HG02981 (cell line): ENCODE data around the gene BICC1.

Experiments used
- ATAC-seq: cut with Tn5 transposase; IDR thresholded peaks from one replicate; pipeline ENCODE4 v1.9.1; 2021; ENCODE audit warnings: mild to moderate bottlenecking, moderate library complexity; ENCODE audit not compliant: unreplicated experiment

Gene BICC1

DNA sequence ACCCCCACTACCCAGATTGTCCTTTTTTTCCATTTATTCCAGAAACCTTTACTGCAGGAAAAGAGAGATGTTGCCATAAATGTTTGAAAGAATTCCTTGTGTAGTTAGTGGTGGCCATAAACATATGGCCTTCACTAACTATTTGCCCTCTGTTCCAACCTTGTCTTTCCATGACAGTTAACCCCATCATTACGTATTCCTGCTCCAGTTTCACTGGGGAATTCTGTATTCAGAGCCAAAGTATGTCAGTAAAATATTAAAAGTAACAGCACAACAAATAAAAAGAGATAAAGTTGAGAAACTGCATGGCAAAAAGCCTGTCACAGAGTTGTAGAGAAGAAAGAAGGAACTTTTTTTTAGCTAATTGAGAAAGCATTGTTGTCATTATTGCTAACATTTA lies 261.3 kb downstream of the BICC1 start:
- no peak for ATAC-seq

DNA sequence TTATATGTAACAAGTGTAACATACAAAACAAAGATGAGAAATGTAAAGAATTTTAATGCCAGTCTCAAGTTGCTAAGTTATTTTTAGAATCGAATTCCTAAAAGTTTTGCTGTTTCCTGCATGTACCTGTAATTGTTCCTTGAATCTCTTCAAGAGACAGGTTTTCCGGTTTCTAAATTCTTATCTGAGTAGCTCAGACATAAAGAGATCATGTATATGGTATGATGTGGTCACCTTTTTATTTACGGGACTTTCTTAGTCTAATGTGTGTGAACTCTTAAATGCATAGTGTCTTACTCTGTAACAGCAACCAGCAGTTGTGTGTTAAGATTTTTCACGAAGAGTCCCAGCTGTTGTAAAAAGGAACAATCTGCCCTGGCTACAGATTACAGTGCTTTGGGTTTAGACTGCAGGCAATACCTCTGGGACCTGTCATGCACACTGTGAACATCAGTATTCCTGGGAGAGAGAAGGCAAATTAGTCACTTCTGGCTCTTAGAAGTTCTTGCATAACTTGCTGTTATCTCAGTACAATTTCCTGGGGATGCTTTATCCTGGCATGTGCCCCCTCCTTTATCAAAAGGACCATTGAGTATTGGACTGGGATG lies 263.4 kb downstream of the BICC1 start:
- no peak for ATAC-seq

DNA sequence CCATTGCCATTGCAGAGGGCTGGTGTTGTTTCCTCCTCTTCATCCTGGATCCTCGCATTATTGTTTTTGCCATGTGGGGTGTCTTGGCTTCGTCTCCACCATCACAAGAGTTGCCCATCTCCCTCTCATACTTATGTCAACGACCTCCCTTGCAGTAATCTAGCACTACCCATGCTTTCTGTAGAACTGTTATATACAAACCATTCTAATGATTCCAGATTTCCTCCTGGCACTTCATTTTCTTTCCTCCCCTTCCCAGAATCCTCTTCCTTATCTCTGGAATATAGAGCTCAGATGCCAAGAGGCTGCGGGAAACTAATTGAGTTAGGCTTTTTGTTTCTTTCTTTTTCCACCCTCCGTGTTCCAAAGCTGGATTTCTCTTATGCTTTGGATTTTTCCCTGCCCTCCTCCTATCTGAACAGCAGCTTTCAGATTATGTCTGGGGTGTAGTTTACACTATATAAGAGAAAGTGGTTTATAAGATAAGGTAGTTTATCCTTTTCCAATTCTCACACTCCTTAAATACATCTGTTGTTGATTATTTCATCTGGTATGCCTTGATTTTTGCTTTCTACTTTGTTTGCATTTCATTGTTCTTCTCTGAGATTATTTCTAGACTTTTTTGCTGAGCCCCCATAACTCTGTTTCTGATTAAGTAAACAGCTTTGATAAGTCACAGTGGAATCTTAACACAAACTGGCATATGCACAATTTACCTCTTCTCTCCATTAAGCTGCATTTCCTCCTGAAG lies 264.1 kb downstream of the BICC1 start:
- ATAC-seq: no peak

- no peak for ATAC-seq
Observed at GRCh38 chr10:58778966-58779365, 266.3 kb downstream of the BICC1 start.

DNA sequence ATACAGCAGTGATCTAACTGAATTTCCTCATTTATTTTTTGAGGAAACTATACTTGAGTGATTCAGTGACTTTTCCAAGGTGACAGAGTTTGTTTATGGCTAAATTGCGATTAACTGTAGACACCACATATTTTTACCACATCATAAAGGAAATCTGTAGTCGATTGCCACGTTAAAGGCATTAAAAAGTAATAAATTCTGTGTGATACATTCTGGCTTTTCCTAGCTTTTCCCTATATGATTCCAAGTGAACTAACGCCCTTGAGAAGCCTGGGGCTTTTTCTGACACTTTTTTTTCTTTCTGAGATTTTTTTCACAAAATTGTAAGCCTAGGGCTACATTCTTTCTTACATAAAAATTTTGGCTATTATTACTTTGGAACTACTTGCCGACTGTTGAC lies 266.9 kb downstream of the BICC1 start:
- no peak for ATAC-seq

DNA sequence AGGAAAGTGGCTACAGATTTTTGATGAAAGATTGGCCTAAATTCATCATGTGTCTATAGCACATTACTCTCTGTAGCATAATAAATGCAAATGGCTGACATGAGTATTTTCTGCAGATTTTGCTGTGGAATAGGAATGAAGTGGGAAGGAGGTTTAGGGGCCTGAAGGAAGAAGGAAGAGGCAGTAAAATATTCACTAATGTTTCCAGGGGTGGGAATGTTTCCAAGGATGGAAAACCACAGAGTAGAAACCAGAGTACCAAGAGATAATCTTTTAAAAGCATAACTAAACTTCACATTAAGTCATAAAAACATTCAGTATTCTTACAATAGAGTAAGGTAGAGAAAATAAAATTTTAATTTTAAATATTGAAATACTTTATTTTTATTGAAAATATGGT lies 267.8 kb downstream of the BICC1 start:
- no peak for ATAC-seq

GRCh38 chr10:58781873-58782488 lies 269.3 kb downstream of the BICC1 start:
- ATAC-seq: no peak

GRCh38 chr10:58782876-58783851 lies 270.5 kb downstream of the BICC1 start:
- no peak for ATAC-seq

- ATAC-seq: no peak
Observed at GRCh38 chr10:58784361-58784760, 271.7 kb downstream of the BICC1 start.

GRCh38 chr10:58785354-58785753 lies 272.7 kb downstream of the BICC1 start:
- no peak for ATAC-seq

DNA sequence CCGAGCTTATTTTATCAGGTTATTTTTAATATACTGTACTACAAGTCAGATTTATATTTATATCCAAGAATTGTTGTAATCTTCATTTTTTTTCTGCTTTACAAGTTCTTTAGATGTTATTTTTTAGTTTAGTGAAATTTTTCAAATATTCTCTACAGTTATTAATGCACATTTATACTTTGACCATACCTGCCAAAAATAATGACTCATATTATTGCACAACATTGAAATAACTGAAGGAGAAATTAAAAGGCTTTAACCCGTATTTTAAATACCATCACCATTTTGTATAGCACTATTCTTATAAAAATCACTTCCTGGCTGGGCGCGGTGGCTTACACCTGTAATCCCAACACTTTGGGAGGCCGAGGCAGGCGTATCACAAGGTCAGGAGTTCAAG lies 278.5 kb downstream of the BICC1 start:
- ATAC-seq: no peak

- ATAC-seq: no peak
Observed at GRCh38 chr10:58795560-58795959, 282.9 kb downstream of the BICC1 start.

DNA sequence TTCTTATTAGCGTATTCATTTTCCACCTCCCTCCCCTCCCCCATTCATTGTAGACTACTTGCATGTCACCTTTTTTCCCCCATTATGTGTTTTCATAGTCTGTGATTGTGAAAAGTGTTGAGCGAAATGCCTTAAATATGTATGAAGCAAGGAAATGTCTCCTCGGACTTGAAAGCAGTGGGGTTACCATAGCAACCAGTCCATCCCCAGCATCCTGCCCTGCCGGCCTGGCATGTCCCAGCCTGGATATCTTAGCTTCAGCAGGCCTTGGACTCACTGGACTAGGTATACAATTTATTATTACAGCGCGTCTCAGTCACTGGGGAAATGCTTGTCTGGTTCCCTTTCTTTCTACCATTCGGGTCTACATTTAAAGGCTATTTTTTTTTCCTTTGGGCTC lies 283.6 kb downstream of the BICC1 start:
- no peak for ATAC-seq

DNA sequence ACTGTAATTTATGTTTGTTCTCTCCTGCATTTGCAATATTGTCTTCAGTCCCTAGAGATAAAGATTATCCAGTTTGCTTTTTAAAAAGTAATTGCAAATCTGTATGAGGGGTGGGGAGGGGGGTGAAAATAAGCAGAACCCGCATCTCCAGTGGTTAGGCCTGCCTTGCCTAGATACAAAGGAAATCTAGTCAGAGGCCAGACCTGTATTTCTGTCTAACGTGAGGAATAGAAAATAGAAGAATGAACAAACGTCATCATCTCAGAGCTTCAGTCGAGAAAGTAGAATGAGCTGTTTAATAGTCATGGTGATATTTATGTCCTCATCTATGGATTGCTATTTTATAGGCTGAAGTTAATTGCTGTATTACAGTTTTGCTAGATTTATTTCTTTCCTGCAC lies 284.2 kb downstream of the BICC1 start:
- no peak for ATAC-seq

DNA sequence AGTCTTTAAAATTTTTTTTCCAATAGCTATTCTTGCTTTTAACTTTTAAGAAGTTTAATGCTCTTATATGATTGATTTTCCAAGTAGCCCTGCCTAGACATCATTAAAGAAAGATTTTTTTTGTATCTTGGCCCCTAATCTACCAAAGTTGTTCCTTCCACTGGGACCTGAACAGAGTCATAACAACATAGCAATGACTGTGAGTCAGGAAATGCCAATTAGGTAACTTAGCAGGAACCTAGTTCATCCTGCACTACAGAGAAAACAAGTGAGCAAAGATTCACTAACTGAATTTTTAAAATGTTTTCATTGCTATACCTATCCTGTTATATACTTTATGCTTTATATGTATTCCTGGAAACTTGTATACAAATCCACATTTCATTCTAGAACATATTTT lies 284.7 kb downstream of the BICC1 start:
- ATAC-seq: no peak

DNA sequence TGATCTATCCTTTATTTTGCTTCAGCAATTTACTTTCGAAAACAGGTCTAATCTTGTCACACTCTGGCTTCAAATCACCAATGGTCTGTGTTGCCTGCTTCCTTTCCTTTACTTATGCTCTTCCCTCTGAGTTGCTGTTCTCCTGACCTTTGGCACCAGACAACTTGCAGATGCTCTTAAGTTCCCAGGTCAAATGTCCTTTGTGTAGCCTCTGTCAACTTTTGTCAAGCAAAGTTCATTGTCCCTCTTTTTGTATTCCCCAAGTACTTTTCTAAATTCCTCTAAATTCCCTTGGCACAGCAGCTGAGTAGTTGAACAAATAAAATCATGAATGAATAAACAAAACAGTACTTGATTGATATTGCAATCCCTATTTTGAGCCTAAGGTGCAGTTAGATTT lies 289.4 kb downstream of the BICC1 start:
- no peak for ATAC-seq

GRCh38 chr10:58806323-58806722 lies 293.7 kb downstream of the BICC1 start:
- no peak for ATAC-seq

DNA sequence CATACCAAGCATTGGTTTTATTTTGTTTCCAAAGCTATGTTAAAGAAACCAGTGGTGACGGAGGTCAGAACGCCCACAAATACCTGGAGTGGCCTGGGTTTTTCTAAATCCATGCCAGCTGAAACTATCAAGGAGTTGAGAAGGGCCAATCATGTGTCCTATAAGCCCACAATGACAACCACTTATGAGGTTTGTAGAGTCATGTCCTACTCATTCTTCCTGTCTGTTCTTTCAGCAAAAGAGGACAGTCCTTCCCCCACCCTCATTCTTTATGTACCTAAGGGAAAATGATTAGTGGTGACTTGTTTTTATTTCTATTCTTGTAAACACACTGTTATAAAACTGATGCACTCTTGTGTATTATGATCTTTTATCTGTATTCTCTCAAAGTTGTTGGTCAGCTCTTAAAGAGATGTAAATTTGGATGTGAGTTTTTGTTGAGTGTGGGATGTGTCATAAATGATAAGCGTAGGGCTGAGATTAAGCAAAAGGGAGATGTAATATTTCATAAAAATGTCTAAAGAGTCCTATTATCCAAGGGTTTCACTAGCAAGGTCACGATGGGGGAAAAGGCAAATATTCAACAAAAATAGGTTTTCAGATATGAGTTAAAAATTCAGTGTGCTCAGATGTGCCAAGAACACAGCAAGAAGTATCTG lies 294.4 kb downstream of the BICC1 start:
- ATAC-seq: no peak

- ATAC-seq: no peak
Observed at GRCh38 chr10:58807629-58808022, 295.0 kb downstream of the BICC1 start.

GRCh38 chr10:58810751-58811150 lies 298.1 kb downstream of the BICC1 start:
- no peak for ATAC-seq

DNA sequence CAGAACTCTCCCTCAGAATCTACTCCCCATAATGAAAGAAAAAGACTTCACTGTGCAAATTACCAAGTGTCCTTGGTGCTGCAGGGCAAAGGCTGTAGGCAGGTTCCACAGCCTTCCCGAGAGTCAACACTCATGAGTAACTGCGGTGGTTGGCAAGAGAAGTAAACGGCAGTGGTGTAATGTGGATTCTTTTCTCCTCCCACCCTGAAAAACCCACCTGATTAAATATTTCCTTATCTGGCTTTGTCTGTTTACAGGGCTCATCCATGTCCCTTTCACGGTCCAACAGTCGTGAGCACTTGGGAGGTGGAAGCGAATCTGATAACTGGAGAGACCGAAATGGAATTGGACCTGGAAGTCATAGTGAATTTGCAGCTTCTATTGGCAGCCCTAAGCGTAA lies 300.9 kb downstream of the BICC1 start:
- no peak for ATAC-seq
